ENCODE measurements around the gene FKBP6.
"Not testable (repeated sequence)": the region's sequence is repeated elsewhere in the genome, so short reads cannot be mapped to it uniquely, and the experiment has no call there.

FKBP6 gene

DNA sequence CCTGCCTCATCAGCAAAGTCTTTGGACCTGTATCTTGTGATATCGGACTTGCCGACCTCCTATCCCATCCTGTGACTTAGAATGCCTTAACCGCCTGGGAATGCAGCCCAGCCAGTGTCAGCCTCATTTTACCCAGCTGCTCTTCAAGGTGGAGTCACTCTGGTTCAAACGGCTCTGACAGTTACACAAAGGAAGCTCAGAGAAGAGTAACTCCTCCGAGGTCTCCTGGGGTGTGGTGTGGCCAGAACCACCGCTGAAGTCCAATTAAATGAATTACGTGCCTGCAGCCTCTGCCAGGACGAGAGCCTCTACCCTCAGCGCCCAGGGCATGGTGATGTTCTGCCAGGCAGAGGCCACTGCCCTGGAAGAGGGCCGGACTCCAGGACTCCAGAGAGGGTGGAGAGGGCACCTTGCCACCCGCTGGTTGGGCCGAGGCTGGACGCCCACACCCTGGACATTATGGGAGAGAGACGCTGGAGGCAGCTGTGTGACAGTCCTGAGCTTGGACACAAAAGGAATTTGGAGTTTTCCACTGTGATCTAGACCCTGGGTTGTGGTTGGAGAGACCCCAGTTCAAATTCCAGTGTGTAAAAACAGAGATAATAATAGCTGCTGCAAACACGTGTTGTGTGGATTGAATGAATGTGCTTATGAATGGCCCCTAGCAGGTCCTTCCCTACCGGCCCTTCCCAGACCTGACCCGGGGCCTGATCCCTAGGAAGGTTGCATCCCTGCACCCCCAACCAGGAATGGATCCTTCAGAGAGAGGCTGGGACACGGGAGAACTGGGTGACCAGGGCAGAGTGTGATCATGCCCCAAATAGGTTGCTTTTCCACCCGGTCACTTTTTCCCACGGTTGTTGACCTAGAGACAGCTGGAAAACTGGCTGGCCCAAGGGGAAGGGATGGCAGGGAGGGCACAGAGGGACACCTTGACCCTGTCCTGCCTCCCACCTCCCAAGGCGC, 67.9 kb downstream of the FKBP6 start:
- no peak for DNase-seq (ENCODE audit: low read depth)

DNA sequence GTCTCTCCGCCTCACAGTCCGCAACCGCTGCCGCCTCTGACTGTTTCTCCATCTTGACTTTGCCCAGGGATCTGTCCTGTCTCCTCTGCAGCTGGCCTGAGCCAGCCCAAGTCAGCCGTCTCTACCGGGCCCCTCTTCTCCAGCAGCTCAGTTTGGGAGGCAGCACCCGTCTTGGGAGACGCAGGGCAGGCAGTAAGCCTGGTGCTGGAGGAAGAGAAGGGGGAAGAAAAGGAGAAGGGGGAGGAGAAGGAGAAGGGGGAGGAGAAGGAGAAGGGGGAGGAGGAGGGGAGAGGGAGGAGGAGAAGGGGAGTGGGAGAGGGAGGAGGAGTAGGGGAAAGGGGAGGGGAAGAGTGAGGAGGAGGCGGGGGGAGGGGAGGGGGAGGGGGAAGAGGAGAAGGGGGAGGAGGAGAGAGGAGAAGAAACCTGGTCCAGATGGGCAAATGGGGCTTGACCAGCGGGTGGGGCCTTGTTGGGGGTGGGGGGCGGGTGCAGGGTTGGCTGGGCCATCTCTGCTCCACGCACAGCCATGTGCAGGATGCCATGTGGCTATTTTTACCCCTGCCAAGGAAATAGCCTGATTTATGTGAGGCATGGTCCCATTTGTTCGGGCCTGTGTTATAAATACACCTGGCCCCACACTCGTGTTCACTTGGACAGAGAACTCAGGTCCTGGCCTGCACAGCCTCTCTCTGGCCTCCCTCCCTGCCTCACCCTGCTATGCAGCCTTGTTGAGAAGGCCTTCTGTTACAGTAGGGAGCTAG, 69.7 kb downstream of the FKBP6 start:
- no peak for DNase-seq (ENCODE audit: low read depth)

DNA sequence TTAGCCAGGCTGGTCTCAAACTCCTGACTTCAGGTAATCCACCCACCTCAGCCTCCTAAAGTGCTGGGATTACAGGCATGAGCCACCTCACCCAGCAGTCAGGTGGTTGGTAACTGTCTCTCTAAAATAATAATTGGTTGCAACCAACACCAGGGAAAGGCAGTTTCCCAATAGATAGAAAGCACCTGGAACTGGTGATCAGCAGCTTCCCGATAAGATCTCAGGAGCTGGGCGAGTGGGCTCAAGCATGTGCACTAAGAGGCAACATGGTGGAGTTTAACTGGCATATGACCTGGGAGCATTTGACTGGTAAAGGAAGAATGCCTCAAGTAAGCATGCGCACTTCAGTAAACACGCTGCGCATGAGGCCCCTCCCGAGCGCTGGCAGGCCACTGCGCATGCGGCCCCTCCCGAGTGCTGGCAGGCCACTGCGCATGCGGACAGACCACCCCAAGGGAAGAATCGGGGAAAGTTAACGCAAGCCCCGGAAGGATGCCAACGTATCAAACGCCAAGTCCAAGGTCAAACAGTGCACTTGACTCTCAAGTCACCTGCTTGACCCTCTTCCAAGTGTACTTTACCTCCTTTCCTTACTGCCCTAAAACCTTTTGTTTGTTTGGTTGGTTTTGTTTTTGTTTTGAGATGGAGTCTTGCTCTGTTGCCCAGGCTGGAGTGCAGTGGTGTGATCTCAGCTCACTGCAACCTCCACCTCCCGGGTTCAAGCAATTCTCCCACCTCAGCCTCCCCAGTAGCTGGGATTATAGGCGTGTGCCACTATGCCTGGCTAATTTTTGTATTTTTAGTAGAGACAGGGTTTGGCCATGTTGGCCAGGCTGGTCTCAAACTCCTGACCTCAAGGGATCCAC, 71.5 kb downstream of the FKBP6 start:
- DNase-seq (ENCODE audit: low read depth): not testable (repeated sequence)

DNA sequence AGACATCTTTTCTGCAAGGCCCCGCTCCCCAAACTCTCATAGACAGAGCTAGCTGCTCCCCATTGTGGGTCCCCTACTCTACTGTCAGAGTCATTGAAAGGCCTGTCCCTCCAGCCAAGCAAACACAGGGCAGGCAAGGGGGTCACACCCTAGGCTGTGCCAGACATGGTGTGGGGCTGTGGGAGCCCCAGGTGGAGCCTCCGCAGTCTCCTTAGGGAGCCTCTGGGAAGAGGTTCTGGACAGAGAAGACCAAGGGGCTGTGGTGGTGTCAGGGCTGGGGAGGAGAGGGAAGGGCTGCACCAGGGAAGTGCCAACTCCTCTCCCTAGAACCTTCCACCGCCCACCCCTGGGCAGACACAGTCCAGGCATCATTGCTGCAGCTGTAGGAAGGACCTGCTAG, 76.9 kb downstream of the FKBP6 start:
- not testable (repeated sequence) for DNase-seq (ENCODE audit: low read depth)

Data from HS-27A (cell line).